Stimulated activated naive CD8-positive, alpha-beta T cell treated with anti-CD3 and anti-CD28 coated beads, Interleukin-15, amount 100 ng/mL, for 72 hours (primary cell): ENCODE measurements around the gene B9D1.

Source experiments
- ATAC-seq: fragments of 150-1000 bp; cut with Tn5 transposase; 2 replicates; pipeline ENCODE4 v1.10.0; 2021; ENCODE audit warnings: mild to moderate bottlenecking, moderate library complexity
- DNase-seq, 2 donors: peaks; one replicate each; pipeline ENCODE4 v3.0.0; 2021 to 2022
- H3K27ac Mint-ChIP-seq, 2 donors: one replicate each; pipeline ENCODE4 v1.8.0; 2022; ENCODE audit warnings: mild to moderate bottlenecking in 2 of 2, mixed read lengths in 2 of 2, moderate library complexity in 2 of 2
- H3K27me3 Mint-ChIP-seq: one replicate; pipeline ENCODE4 v1.8.0; 2022; ENCODE audit warnings: mixed read lengths
- H3K4me1 Mint-ChIP-seq: one replicate; pipeline ENCODE4 v1.8.0; 2022; ENCODE audit warnings: mild to moderate bottlenecking, mixed read lengths
- H3K4me3 Mint-ChIP-seq, 2 donors: one replicate each; pipeline ENCODE4 v1.8.0; 2022; ENCODE audit warnings: mild to moderate bottlenecking in 2 of 2, mixed read lengths in 2 of 2, moderate library complexity in 1 of 2
- H3K9me3 Mint-ChIP-seq, 2 donors: one replicate each; pipeline ENCODE4 v1.8.0; 2022; ENCODE audit warnings: mixed read lengths in 2 of 2

The B9D1 gene

DNA sequence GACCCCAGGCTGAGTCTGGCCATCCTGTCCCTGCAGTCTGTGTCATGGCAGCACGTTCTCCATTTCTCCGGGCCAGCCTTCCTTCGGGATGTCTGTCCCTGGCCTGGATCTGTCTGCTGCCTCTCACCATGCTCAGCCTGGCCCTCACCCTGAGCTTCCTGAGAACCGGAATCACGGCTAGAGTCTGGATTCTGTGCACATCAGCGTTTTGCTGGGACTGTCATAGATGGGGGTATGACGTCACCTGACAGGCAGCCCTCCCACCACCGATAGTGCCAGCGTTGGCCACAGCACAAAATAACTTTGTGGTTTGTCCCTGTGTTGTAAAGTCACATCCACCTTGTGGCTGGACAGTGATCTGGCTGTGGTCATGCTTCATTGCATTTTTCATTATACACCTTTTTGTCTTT lies 59.2 kb downstream of the B9D1 start:
- Mint-ChIP-seq H3K4me1 (peaks cover 32% of the 10 kb centered on the region), H3K9me3 (no peaks in the 10 kb centered on the region), H3K27ac (no peak overlapping the region), H3K27me3 (peaks cover 84% of the 10 kb centered on the region), H3K4me3 (no peak overlapping the region)
- DNase-seq (no peak), ATAC-seq (no peak)

DNA sequence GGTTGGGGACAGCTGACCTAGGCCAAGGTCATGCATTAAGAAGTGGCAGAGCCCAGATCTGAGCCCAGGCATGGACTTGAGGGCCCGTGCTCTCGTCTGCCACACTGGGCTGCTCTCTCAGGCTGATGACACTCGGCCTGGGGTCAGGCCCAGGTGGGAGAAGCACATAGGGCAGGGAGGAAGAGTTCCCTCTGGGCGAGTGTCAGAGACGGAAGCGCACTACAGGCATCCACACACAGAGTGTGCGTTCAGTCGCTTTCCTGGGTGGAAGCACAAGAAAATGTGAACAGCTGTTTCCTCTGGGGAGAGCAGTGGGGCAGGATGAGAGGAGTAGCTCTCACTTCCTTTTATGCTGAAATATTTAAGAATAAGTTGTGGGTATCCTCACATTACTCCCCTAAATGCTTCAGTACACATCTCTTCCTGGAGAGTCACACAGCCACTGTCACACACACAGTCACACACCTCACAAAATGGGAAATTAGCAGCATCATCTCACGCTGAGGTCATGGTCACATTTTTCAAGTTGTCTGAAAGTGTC lies 59.7 kb downstream of the B9D1 start:
- Mint-ChIP-seq H3K4me1 (peaks cover 31% of the 10 kb centered on the region), H3K27ac (no peak overlapping the region), H3K9me3 (no peaks in the 10 kb centered on the region), H3K4me3 (no peak overlapping the region), H3K27me3 (peaks cover 79% of the 10 kb centered on the region)
- DNase-seq (no peak), ATAC-seq (no peak)

- DNase-seq (no peak), ATAC-seq (no peak)
- Mint-ChIP-seq H3K4me3 (no peak overlapping the region), H3K27ac (no peak overlapping the region), H3K9me3 (no peaks in the 10 kb centered on the region), H3K27me3 (peaks cover 77% of the 10 kb centered on the region), H3K4me1 (peaks cover 25% of the 10 kb centered on the region)
Measured at GRCh38 chr17:19301973-19302372, 60.5 kb downstream of the B9D1 start.

DNA sequence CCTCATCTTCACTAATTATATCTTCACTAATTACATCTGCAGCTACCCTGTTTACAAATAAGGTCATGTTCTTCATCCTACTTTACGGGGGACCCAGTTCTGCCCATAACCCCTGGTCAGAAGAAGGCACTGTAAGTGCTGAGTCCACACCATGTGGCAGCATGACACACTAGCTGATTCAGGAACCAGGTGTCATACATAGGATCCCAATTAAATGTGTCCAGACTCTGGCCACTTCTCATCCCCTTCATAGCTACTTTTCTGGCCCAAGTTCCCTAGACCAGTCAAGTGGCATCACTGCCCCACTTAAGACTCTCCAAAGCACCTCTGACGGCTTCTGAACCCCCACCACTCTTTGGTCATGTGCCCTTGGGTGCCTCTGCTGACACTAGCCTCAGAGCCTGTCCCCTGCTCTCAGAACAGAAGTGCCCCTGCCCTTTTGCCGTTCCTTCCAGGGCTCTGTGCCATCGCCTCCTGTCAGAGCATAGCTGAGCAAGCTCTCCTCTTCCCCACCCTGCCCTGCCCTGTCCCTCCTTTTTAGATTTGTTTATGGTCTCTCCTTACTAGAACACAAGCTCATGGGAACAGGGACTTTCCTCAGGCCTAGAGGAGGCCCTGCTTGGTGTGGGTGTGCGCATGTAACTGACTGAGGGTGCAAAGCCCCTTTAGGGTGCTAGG lies 61.1 kb downstream of the B9D1 start:
- DNase-seq (no peak), ATAC-seq (no peak)
- Mint-ChIP-seq H3K4me3 (no peak overlapping the region), H3K9me3 (no peaks in the 10 kb centered on the region), H3K4me1 (peaks cover 19% of the 10 kb centered on the region), H3K27ac (no peak overlapping the region), H3K27me3 (peaks cover 75% of the 10 kb centered on the region)

GRCh38 chr17:19299866-19300265 lies 62.7 kb downstream of the B9D1 start:
- Mint-ChIP-seq H3K27ac (no peak overlapping the region), H3K27me3 (peaks cover 67% of the 10 kb centered on the region), H3K4me3 (no peak overlapping the region), H3K9me3 (no peaks in the 10 kb centered on the region), H3K4me1 (peaks cover 6% of the 10 kb centered on the region)
- ATAC-seq (no peak), DNase-seq (no peak)

DNA sequence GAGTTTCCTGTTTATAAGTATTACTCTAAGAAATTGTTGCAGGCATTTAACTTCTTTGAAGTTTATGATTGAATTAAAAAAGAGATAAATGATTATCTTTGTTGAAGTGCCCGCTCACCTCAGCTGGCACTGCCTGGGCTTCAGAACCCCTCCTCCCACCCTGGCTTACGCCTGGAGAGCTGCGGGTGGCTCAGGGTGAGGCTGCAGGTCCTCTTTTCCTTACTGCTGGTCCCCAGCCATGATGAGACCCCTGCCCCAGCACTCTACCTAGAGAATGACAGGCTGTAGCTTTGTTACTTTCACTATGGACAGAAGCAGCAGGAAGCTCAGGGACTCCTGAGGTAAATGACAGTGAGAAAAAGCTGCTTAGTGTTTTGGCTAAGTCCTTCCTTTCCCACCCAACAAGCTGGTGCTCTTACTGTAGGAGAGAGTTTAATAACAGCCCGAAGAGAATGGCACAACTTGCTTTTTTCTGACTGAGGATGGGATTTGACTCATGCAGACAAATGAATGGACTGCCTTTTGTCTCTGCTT lies 63.2 kb downstream of the B9D1 start:
- Mint-ChIP-seq H3K27ac (no peak overlapping the region), H3K4me1 (peaks cover 5% of the 10 kb centered on the region), H3K4me3 (no peak overlapping the region), H3K27me3 (peaks cover 61% of the 10 kb centered on the region), H3K9me3 (no peaks in the 10 kb centered on the region)
- ATAC-seq: no peak
- no peak for DNase-seq

DNA sequence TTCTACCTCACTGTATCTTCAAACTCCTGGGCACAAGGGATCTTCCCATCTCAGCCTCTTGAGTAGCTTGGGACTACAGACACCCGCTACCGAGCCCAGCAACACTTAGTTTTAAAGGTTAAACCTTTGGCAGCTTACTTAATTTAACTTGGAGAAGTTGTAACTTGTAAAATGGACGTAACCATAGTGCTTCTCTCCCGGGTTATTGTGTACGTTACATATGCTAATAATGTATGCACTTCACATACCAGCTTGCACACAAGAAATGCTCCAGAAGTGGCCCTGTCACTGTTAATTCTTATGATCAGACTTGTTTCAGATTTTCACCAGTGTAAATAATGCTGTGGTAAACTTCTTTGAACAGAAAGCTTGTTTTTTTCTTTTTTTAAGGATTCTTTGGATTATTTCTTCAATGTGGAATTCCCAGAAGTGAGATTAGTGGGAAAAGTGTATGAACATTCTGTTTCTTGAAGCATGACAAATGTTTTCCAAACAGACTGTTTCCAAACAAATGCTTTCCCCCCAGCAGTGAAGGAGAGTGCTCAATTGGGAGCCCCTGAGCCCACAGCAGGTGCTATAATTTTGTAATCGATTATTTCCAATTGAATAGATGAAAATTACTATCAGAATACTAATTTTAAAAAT lies 63.8 kb downstream of the B9D1 start:
- Mint-ChIP-seq H3K4me1 (no peaks in the 10 kb centered on the region), H3K4me3 (no peak overlapping the region), H3K9me3 (no peaks in the 10 kb centered on the region), H3K27me3 (peaks cover 55% of the 10 kb centered on the region), H3K27ac (no peak overlapping the region)
- DNase-seq (no peak), ATAC-seq (no peak)

GRCh38 chr17:19296786-19297778 lies 65.4 kb downstream of the B9D1 start:
- H3K9me3 Mint-ChIP-seq: no peaks in the 10 kb centered on the region
- no peak overlapping the region for H3K4me3 Mint-ChIP-seq
- no peak for ATAC-seq

GRCh38 chr17:19295473-19296135 lies 66.9 kb downstream of the B9D1 start:
- ATAC-seq (no peak), DNase-seq (no peak)
- H3K27me3 Mint-ChIP-seq: peaks cover 44% of the 10 kb centered on the region
- no peaks in the 10 kb centered on the region for H3K9me3 Mint-ChIP-seq
- H3K4me1 Mint-ChIP-seq: no peaks in the 10 kb centered on the region
- H3K4me3 Mint-ChIP-seq: no peak overlapping the region
- H3K27ac Mint-ChIP-seq: no peak overlapping the region

More at GRCh38 chr17:19296786-19297778, 65.4 kb downstream of the B9D1 start:
- Mint-ChIP-seq H3K27me3 (peaks cover 44% of the 10 kb centered on the region), H3K27ac (no peak overlapping the region), H3K4me1 (no peaks in the 10 kb centered on the region)
- DNase-seq: no peak

- Mint-ChIP-seq H3K27ac (no peak overlapping the region), H3K27me3 (peaks cover 49% of the 10 kb centered on the region), H3K4me3 (no peak overlapping the region), H3K4me1 (no peaks in the 10 kb centered on the region), H3K9me3 (no peaks in the 10 kb centered on the region)
- no peak for ATAC-seq
- DNase-seq: no peak
Measured at GRCh38 chr17:19294443-19294842, 68.1 kb downstream of the B9D1 start.
